Stimulated activated CD8-positive, alpha-beta memory T cell treated with anti-CD3 and anti-CD28 coated beads, Interleukin-15, amount 100 ng/mL, for 48 hours (primary cell): ENCODE data around the gene STX1B.
"Not testable (repeated sequence)": the region's sequence is repeated elsewhere in the genome, so short reads cannot be mapped to it uniquely, and the experiment has no call there.

Source experiments
- DNase-seq, 2 donors: peaks; one replicate each; pipeline ENCODE4 v3.0.0-alpha.2; 2020; ENCODE audit warnings: low read depth in 2 of 2

Gene STX1B

DNA sequence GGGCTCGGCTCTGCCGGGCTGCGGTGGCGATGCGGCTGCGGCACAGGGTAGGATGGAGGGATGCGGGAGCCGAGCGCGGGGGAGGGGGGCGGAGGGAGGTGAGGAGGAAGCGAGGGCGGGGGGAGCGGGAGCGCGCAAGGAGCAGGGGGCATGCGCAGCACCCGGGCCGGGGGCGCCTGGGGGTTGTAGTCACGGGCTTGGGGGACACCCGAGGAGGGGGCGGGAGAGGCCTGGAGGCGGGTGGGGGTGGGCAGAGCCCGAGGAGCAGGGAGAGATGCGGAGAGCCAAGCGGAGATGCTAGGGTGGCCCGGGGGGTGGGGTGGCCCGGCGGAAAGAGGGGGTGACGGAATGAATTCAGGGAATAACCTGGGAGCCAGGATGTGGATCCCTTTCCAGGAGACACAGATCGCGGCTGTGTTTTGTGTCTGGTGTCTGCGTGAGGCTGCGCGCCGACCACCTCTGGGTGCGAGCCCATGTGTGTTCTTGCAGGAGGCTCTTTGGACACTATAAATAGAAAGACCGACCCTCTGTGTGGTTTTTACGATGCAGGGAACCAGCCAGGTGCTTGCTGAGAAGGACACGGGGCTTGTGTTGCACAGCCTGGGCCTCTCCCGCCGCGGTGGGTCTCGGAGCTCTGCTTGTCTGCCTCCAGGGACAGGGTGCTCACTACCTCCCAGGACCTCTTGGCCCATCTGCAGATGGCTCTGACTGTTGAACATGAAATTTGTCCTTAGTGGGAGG is at the start of gene STX1B:
STX1B (minus strand) TSS at position 54 of the 741 bp plus-strand sequence. CDS start 242 bp downstream, outside the sequence.
- peak in 1 of 2 donors; percentile 12 for DNase-seq

DNA sequence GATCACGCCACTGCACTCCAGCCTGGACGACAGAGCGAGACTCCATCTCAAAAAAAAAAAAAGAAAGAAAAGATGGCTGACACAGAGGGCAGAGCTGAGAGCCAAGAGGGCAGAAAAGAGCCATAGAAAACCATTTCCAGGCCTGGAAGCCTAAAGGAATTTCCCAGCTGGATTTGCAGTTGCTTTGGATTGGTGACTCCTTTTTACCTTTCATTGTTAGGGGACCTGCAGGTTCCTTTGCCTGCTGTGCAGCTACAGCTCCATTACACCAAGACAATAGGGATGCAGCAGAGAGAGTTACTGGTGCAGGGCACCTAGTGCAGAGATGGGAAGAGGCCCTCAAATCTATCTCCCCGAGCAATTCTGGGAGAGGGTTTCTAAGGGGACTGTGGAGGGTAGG is 45.2 kb upstream of the STX1B start:
- no peak for DNase-seq

DNA sequence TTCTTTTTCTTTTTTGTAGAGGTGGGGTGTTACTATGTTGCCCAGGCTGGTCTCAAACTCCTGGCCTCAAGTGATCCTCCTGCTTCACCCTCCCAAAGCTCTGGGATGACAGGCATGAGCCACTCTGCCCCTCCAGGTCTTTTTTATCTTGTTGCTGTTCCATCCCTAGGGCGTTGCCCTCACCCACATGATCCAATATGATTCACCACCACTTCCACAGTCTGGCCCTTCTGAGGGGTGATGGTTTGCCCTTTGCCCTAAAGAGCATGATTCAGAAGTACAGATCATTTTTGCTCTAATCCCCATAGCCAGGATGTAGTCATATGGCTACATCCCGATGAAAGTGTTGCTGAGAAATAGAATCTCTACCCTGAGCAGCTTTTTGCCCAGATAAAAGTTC is 41.7 kb upstream of the STX1B start:
- DNase-seq = no peak

DNA sequence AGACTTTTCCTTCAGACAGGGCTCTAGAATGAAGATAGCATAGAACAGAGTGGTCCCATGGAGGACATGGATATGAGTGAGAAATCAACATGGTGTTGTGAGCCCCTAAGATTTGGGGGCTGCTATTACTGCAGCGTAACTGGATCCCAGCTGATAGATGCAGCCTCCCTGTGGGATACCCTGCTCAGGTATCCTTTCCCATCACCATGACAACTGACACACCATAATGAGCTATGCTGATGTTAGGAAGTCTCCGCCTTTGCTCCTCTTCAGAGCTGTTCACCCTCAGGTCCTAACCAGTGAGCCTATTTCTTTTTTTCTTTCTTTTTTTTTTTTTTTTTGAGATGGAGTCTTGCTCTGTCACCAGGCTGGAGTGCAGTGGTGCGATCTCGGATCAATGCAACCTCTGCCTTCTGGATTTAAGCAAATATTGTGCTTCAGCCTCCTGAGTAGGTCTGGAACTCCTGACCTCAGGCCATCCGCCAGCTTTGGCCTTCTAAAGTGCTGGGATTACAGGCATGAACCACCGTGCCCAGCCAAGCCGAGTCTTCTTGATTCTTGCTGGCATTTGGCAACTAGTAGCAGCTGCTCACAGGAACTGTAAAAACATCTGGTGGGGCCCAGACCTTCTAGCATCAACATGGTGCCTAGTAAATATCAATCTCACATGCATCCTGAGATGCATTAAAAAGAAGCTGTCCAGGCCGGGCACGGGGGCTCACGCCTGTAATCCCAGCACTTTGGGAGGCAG is 40.0 kb upstream of the STX1B start:
- DNase-seq = no peak

DNA sequence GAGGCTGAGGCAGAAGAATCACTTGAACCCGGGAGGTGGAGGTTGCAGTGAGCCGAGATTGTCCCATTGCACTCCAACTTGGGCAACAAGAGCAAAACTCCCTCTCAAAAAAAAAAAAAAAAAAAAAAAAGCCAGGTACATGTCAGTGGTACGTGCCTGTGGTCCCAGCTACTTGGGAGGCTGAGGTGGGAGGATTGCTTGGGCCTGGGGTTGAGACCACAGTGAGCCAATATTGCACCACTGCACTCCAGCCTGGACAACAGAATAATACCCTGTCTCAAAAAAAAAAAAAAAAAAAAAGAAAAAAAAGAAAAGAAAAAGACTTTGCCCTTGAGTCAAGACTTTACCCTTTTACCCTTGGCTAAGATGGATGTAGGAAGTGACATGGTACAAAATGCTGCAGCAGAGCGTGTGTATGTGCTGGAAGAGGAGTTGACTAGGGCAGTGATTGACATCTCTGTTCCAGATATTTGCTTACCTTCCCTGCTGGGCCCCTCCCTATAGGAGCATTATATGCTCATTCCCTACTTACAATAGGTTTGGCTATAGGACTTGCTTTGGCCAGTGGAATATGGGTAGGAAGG is 33.6 kb upstream of the STX1B start:
- DNase-seq = no peak

DNA sequence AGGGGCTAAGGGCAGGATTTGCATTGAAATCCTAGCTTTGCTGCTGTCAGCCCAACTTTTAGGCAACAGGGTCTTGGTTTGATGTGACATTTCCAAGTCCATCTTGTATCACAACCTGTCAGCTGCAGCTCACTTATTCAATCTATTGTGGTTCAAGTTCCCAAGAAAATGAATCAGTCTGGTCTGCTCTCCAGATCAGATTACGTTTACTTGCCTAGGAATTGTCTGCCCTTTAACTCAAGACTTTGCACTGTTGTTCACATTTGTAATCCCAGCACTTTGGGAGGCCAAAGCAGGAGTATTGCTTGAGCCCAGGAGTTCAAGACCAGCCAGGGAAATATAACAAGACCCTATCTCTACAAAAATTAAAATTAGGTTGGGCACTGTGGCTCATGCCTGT is 32.9 kb upstream of the STX1B start:
- no peak for DNase-seq

DNA sequence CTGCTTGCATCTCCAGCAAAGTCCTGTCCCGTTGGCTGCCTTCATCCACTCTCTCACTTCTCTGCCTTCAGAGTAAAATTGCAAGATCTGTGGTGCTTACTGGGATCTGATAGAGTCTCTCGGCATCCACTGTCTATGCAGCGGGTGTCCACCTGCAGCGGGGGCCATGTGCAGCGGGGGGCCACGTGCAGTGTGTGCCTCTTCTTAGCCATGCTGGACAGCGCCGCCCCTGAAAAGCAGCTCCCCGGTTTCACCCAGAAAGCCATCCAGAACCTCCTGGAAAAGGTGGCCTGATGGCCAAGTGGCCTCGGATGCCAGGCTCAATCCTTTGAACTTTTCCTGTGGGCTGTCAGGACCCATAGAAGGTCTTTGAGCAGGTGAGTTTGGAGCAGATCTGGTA is 32.4 kb upstream of the STX1B start:
- no peak for DNase-seq

DNA sequence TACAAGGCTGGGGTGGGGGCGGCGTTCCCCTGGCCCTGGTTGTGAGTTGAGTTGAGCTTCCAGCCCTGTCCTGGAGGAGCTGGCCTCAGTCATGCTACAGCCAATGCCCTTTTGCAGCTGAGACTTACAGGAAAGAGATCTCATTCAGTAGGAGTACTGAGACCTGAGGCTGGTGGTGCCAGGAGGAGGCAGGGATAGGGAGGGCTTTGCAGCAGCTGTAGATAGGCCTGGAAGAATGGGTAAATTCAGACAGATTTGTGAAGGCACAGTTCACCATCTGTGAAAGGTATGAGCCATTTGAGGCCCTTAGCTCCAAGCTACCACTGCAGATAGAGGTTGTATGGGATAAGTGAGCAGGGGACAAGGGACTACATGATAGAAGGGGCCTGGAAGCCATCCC is 28.6 kb upstream of the STX1B start:
- no peak for DNase-seq

DNA sequence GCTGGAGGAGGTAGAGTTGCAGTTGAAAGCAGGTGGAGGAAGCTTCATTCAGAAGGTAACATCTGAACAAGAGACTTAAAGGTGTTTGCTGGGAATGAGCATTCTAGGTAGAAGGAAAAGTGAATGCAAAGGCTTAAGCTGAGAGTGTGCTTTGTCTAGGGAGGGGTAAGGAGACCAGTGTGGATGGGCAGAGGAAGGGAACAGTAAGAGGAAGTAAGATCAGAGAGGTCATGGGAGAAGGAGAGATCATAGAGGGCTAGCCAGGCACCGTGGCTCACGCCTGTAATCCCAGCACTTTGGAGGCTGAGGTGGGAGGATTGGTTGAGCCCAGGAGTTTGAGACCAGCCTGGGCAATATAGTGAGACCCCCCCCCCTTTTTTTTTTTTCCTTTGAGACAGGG is 26.3 kb upstream of the STX1B start:
- DNase-seq = no peak

DNA sequence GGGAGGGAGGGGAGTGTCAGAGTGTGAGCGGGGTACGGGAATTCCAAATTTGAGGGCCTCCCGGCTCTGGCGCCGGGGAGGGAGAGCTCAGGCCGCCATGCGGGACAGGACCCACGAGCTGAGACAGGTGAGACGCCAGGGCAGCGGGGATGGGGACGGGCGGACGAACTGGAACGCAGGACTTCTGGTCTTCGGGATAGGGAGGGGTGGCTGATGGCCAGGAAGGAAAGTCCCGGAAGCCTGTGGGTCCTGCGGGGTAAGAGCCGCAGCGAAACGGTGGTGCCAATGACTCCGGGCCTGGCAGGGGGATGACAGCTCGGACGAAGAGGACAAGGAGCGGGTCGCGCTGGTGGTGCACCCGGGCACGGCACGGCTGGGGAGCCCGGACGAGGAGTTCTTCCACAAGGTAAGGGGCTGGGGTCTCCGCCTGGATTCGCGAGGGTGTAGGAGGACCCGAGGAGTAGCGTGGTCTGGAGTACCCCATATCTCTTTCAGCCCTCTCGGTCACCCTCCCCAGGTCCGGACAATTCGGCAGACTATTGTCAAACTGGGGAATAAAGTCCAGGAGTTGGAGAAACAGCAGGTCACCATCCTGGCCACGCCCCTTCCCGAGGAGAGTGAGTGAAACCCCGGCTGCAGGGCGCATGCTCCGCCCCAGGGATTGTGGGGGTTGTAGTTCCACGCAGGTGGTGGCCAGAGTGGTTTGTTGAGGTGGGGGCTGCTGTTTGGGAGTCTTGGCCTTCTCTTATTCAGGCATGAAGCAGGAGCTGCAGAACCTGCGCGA is 23.5 kb upstream of the STX1B start:
- peak; percentile 77 to 78 for DNase-seq

DNA sequence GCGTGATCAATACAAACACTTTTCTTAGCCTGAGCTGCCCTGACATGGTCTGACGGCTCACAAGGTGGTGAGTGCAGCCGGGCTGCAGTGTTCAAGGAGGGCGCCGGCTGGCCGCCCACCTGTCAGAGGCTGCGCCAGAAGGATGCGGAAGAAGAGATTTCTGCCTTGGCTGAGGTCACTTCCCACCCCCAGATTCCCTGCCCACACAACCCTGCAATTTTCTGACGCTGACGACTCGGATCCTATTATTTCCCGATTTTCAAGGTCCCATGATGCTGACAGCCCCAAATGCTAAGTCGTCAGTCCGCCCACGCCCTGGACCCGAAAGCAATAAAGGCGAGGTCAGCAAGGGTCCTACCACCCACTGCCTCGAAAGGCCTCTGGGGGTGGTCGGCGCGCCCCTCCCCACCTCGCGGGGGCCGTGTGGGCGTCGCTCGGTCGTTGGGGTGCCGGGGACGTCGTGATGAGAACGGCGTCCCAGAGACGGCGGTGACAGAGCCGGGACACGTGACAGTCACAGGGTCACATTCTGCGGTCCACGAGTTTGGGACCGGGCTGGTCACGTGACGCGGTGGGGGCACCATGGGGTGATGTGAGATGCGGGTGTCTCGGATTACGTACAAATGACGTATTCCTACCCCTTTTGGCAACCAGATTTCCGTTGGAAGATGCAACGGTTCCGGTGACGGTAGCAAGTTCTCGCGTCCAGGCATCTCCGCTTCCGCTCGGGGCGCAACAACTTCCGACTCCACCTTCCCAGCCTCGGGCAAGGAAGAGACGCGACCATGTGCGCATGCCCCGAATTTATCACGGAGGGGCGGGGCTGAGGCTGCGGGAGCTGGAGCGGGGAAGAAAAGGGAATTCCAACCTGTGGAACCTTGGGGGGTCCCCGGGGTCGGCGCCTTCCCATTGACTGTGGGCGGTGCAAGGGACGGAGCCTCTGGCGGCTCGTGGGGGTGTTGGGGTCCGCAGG is 22.6 kb upstream of the STX1B start, which contains the start of gene STX4:
STX4 (plus strand) TSS at position 823 of the 973 bp plus-strand sequence. CDS start 248 bp downstream, outside the sequence.
- peak; percentile 92 to 96 for DNase-seq

DNA sequence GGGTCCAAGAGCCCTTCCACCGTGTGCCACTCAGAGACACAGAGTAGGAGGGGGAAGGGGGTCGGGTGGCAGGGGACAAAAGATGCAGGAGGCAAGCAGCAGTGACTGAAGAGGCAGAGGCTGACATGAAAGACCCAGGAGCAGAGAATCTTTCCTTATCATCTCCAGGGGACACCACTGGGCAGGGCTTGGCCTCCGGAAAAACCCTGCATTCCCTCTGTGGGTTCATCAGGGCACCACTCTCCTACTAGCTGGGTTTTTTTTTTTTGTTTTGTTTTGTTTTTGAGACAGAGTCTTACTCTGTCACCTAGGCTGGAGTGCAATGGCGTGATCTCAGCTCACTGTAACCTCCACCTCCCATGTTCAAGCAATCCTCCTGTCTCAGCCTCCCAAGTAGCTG is 20.8 kb upstream of the STX1B start:
- no peak for DNase-seq

DNA sequence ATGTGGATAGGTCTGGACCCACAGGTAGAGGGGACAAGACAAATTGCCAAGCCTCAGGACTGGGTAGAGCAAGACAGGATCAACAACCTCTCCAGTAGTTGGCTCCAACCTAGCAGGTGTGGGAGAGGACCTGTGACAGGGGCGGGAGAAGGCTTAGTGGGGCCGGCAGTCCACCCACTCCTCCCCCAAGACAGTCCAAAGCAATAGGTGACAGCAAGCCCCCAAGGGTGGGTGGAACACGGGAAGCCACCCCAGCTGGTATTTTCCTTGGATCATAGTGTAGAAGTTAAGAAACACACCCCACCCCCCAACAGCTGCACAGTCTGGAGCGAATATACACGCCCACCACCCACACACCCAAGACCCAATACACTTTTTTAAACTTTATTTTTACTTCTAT is 18.8 kb upstream of the STX1B start:
- no peak for DNase-seq

DNA sequence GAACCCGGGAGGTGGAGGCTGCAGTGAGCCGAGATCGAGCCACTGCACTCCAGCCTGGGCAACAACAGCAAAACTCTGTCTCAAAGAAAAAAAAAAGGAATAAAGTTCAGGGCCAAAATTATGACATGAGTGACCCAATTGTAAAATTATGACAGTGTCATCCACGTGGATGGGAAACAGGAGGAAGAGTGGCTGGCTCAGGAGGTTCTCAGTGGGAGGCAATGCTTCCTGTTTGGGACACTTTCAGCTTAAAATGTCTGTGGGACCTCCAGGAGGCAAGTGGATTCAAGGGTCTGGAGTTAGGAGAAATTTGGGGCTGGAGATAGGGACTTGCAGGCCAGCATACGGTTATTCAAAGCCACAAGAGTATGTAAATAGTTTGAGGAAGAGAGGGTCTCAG is 14.9 kb upstream of the STX1B start:
- no peak for DNase-seq

DNA sequence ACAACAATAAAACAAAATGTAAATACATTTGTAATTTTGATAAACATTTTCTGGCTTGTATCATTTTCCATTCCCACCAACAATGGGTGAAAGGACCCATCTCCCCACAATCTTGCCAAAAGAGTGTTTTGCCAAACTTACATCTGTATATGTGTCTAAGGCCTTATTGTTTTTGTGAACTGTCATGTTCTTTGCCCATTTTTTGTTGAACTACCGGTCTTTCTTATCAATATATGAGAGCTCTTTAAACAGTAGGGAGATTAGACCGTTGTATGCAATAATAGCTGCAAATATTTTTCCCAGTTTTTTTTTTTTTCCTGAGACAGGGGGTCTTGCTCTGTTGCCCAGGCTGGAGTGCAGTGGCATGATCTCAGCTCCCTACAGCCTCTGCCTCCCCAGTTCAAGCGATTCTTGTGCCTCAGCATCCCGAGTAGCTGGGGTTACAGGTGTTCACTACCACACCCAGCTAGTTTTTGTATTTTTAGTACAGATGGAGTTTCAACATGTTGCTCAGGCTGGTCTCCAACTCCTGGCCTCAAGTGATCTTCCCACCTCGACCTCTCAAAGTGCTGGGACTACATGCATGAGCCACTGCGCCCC is 13.3 kb upstream of the STX1B start:
- no peak for DNase-seq

DNA sequence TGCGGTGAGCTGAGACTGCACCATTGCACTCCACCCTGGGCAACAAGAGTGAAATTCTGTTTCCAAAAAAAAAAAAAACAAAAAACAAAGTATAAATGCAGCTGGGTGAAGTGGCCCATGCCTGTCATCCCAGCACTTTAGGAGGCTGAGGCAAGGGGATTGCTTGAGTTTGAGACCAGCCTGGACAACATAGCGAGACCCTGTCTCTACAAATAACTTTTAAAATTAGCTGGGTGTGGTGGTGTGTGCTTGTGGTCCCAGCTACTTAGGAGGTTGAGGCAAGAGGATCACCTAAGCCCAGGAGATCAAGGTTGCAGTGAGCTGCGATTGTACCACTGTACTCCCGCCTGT is 12.8 kb upstream of the STX1B start:
- DNase-seq = no peak

DNA sequence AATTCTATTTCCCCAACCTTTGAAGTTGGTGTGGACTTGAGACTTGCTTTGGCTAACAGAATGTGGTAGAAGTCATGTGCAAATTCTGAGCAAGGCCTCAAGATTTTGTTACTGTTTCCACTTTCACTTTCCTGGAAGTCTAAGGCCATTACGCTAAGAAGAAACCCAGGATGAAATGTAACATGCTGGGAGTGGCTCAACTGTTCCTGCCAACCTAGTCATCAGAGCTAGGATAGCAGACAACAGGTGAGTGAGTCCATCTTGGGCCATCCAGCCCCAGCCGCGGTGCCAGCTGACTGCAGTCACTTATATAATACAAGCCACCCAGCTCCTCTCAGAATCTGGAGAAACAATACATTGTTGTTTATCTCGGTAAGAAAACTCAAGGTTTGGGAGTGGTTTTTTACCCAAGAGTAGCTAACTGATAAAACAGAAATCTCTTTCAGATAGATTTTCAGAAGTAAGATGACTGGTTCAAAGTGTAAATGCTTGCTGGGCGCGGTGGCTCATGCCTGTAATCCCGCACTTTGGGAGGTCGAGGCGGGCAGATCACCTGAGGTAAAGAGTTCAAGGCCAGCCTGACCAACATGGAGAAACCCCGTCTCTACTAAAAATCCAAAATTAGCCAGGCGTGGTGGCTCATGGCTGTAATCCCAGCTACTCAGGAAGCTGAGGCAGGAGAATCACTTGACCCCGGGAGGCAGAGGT is 12.3 kb upstream of the STX1B start:
- DNase-seq = no peak

DNA sequence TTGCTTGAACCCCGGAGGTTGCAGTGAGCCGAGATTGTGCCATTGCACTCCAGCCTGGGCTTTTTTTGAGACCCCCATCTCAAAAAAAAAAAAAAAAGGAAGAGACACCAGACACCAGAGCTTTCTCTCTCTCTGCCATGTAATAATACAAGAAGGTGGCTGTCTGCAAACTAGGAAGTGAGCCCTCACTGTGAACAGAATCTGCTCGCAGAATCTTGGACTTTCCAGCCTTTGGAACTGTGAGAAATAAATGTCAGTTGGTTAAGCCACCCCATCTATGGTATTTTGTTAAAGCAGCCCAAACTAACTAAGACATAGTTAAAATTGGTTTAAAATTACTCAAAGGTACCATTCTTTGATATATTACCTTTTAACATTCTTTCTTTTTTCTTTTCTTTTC is 10.1 kb upstream of the STX1B start:
- DNase-seq = no peak

DNA sequence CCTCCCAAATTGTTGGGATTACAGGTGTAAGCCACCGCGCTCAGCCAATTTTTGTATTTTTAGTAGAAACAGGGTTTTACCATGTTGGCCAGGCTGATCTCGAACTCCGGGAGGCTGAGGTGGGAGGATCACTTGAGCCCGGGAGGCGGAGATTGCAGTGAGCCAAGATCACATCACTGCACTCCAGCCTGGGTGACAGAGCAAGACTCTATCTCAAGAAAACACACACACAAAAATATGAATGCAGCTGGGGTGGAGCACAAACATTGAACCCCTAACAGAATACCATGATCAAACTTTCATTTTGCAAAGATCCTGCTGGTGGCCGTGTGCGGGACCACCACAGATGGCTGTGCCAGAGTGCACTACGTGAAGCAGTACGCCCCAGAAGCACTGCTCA is 7.3 kb upstream of the STX1B start:
- not testable (repeated sequence) for DNase-seq

DNA sequence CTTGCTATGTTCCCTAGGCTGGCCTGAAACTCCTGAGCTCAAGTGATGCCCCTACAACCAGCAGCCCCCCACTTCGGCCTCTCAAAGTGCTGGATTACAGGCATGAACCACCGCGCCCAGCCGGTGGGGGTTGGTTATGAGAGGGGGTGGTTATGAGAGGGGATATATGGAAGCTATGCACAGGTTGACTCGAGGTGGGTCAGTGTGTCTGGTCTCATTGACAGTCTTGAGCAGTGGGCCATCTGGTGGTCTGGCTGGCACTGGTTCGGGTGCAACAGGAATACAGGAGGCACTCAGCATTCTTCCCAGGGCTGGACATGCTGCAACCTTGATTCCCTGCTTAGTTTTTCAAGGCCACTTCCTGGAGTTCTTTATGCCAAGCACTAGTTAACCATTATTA is 5.6 kb upstream of the STX1B start:
- DNase-seq = no peak
